K562 (cell line): ENCODE results near the gene IGF2R.

Experiments
- CTCF ChIP-seq, 3 experiments: IDR thresholded peaks in 2 of 3; conservative IDR thresholded peaks in 1 of 3; 2 replicates each; pipeline ENCODE4 v1.5.1; 2011 to 2012; ENCODE audit warnings: low read length in 3 of 3, mild to moderate bottlenecking in 3 of 3, control low read depth in 2 of 3, improper control_type of control experiment in 1 of 3, inconsistent platforms in 1 of 3, low read depth in 1 of 3, mixed read lengths in 1 of 3, moderate library complexity in 1 of 3; ENCODE audit not compliant: insufficient read depth in 2 of 3
- POLR3A ChIP-seq: IDR thresholded peaks from 2 replicates; pipeline ENCODE4 v1.6.1; 2011; ENCODE audit warnings: borderline replicate concordance, mild to moderate bottlenecking, moderate library complexity; ENCODE audit not compliant: insufficient read length, insufficient read depth; ENCODE audit errors: extremely low read depth
- TF ChIP-seq, protein P1 (sequence below), 2 experiments: fragments of 450-650 bp; formaldehyde crosslinking in 1 of 2; IDR thresholded peaks; 2 replicates each; pipeline versions ENCODE4 v1.4.0 to v1.6.1; 2014 to 2020; ENCODE audit warnings: mild to moderate bottlenecking in 2 of 2, borderline replicate concordance in 1 of 2, low read depth in 1 of 2

DNA sequence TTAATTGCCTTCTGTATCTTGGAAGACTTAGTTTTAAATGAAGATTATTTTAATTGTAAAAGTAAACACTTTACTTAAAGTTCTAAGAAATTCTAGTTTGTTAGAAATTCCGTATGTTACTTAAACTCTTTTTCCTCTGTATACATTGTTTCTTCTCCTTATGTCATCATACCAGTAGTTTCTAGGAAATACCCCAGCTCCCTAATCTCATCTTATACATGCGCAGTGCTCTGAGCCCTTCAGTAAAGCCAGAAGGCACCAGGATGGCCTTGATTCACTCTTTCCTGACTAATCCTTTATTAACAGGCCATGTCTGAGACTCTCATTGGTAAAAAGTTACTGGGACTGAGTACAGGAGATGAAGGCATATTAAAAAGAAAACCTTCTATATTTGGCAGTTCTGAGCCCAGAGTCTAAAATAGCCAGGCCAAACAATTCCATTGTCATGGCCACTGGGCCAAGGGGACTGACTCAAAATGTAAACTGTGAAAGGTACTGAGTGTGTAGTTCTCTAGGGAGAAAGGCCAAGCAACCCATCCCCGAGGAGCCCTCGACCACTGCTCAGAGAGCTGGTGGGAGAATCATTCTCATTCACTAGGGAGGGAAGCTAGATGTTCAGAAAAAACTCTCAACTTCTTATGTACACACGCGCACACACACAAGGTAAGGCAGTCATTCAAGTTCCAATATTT, 177.7 kb downstream of the IGF2R start:
- TF ChIP-seq, protein P1, sequence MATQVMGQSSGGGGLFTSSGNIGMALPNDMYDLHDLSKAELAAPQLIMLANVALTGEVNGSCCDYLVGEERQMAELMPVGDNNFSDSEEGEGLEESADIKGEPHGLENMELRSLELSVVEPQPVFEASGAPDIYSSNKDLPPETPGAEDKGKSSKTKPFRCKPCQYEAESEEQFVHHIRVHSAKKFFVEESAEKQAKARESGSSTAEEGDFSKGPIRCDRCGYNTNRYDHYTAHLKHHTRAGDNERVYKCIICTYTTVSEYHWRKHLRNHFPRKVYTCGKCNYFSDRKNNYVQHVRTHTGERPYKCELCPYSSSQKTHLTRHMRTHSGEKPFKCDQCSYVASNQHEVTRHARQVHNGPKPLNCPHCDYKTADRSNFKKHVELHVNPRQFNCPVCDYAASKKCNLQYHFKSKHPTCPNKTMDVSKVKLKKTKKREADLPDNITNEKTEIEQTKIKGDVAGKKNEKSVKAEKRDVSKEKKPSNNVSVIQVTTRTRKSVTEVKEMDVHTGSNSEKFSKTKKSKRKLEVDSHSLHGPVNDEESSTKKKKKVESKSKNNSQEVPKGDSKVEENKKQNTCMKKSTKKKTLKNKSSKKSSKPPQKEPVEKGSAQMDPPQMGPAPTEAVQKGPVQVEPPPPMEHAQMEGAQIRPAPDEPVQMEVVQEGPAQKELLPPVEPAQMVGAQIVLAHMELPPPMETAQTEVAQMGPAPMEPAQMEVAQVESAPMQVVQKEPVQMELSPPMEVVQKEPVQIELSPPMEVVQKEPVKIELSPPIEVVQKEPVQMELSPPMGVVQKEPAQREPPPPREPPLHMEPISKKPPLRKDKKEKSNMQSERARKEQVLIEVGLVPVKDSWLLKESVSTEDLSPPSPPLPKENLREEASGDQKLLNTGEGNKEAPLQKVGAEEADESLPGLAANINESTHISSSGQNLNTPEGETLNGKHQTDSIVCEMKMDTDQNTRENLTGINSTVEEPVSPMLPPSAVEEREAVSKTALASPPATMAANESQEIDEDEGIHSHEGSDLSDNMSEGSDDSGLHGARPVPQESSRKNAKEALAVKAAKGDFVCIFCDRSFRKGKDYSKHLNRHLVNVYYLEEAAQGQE (IDR thresholded peaks at IDR 0.05; ENCODE audit: borderline replicate concordance): no peak
- TF ChIP-seq, protein P1 (CRISPR knock-in tag; IDR thresholded peaks at IDR 0.05; ENCODE audit: low read depth): no peak
- TF ChIP-seq CTCF (IDR thresholded peaks at IDR 0.05 in 2 of 3, conservative IDR thresholded peaks at IDR 0.05 in 1 of 3; ENCODE audit: insufficient read depth in 2 of 3, low read depth in 1 of 3, low read length in 3 of 3) (no peak), POLR3A (no peak)
